ENCODE results near the gene CACNA1C.

- TF ChIP-seq CTCF (conservative IDR thresholded peaks at IDR 0.05; ENCODE audit: low read length) (no peak), EZH2phosphoT487 (IDR thresholded peaks at IDR 0.05; ENCODE audit: borderline replicate concordance, low read depth, low read length) (no peak)
Observed at GRCh38 chr12:2596441-2596840, 543.7 kb downstream of the CACNA1C start.
